Measurements from ENCODE around the gene TRIM8.
"Not testable (repeated sequence)": the region's sequence is repeated elsewhere in the genome, so short reads cannot be mapped to it uniquely, and the experiment has no call there.

DNA sequence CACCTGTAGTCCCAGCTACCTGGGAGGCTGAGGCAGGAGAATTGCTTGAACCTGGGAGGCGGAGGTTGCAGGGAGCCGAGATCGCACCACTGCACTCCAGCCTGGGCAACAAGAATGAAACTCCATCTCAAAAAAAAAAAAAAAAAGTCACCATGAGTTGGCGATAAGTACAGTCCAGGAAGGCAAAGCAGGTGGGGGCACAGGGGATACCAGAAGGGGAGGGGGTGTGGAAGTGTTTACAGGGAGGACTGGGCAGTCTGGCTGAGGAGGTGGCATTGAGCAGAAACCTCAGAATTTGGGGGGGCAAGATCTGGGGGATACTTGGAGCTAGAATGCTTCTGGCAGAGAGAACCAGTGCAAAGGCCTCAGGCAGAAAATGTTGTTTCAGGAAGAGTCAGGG lies 23.1 kb downstream of the TRIM8 start:
- TF ChIP-seq, protein P1, sequence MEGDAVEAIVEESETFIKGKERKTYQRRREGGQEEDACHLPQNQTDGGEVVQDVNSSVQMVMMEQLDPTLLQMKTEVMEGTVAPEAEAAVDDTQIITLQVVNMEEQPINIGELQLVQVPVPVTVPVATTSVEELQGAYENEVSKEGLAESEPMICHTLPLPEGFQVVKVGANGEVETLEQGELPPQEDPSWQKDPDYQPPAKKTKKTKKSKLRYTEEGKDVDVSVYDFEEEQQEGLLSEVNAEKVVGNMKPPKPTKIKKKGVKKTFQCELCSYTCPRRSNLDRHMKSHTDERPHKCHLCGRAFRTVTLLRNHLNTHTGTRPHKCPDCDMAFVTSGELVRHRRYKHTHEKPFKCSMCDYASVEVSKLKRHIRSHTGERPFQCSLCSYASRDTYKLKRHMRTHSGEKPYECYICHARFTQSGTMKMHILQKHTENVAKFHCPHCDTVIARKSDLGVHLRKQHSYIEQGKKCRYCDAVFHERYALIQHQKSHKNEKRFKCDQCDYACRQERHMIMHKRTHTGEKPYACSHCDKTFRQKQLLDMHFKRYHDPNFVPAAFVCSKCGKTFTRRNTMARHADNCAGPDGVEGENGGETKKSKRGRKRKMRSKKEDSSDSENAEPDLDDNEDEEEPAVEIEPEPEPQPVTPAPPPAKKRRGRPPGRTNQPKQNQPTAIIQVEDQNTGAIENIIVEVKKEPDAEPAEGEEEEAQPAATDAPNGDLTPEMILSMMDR (IDR thresholded peaks at IDR 0.05; ENCODE audit: borderline replicate concordance, extremely low read depth, low read length, poor library complexity, severe bottlenecking) = not testable (repeated sequence)
- TF ChIP-seq EZH2 (IDR thresholded peaks at IDR 0.05; ENCODE audit: borderline replicate concordance, low read depth, low read length, severe bottlenecking) = not testable (repeated sequence)

Data from DND-41 (cell line).